ENCODE data around the gene CNPY1.

DNA sequence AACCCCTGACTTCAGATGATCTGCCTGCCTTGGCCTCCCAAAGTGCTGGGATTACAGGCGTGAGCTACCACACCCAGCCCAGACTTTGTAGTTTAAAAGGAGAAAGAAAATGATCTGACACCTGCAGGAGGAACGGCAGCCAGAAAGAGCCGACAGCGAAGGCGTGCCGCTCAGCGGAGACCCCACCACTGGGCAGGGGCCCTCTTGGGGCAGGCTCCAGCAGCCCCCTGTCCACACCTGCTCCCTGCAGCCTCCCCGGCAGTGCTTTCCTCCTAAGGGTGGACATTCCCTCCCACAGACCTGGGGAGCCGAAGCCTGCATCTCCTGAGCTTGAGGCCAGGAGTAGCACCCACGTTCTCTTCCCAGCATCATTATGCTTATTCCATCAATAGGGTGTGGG lies 19.2 kb upstream of the CNPY1 start:
- TF ChIP-seq EZH2 (IDR thresholded peaks at IDR 0.05; ENCODE audit: borderline replicate concordance, low read length) (no peak), CTCF (conservative IDR thresholded peaks at IDR 0.05 in 1 of 2, IDR thresholded peaks at IDR 0.05 in 1 of 2; ENCODE audit: extremely low read depth in 1 of 2, insufficient read depth in 1 of 2, low read depth in 1 of 2, low read length in 2 of 2) (no peak)
